Measurements from ENCODE around the gene NME9.

- TF ChIP-seq EP300 (IDR thresholded peaks at IDR 0.05) (no peak), CTCF (IDR thresholded peaks at IDR 0.05) (no peak), POLR2A (IDR thresholded peaks at IDR 0.05) (no peak), POLR2AphosphoS5 (IDR thresholded peaks at IDR 0.05) (no peak)
These were observed 49.3 kb upstream of the NME9 start for GRCh38 chr3:138378990-138379389.
